ENCODE data around the gene ADGRV1.

The ADGRV1 gene

GRCh38 chr5:90874066-90874465 lies 315.5 kb downstream of the ADGRV1 start:
- H3F3A ChIP-seq (ENCODE audit: insufficient read depth), result no peaks in the 10 kb centered on the region
- no peak overlapping the region for H3K9ac ChIP-seq (ENCODE audit: low read length)
- H3K79me2 ChIP-seq (ENCODE audit: insufficient read depth, low read length), result no peaks in the 10 kb centered on the region
- H3K9me2 ChIP-seq (replicated peaks; ENCODE audit: insufficient read depth, low read length), result no peaks in the 10 kb centered on the region
- H3K27me3 ChIP-seq (ENCODE audit: low read length), result no peaks in the 10 kb centered on the region
- H3K9me3 ChIP-seq (ENCODE audit: insufficient read depth, low read length), result no peaks in the 10 kb centered on the region
- no peak overlapping the region for H3K4me3 ChIP-seq (ENCODE audit: insufficient read depth, low read length, poor library complexity, severe bottlenecking)
- H4K20me1 ChIP-seq (ENCODE audit: low read depth, low read length), result no peaks in the 10 kb centered on the region
- no peak overlapping the region for H3K4me2 ChIP-seq (ENCODE audit: low read depth, low read length, poor library complexity, severe bottlenecking)
- H3K36me3 ChIP-seq (ENCODE audit: low read length), result no peaks in the 10 kb centered on the region
- no peak for TF ChIP-seq CTCF (IDR thresholded peaks at IDR 0.05; ENCODE audit: insufficient read depth, low read length, poor library complexity, severe bottlenecking)
- TF ChIP-seq EZH2phosphoT487 (conservative IDR thresholded peaks at IDR 0.05; ENCODE audit: low read length), result no peak
- no peak overlapping the region for H3K27ac ChIP-seq (ENCODE audit: low read depth, low read length)
- H2AFZ ChIP-seq (ENCODE audit: low read depth, low read length, severe bottlenecking), result no peak overlapping the region

GRCh38 chr5:90875456-90875855 lies 316.9 kb downstream of the ADGRV1 start:
- no peak overlapping the region for H3K4me2 ChIP-seq (ENCODE audit: low read depth, low read length, poor library complexity, severe bottlenecking)
- H3F3A ChIP-seq (ENCODE audit: insufficient read depth), result no peaks in the 10 kb centered on the region
- H3K36me3 ChIP-seq (ENCODE audit: low read length), result no peaks in the 10 kb centered on the region
- H3K9me2 ChIP-seq (replicated peaks; ENCODE audit: insufficient read depth, low read length), result no peaks in the 10 kb centered on the region
- H3K27me3 ChIP-seq (ENCODE audit: low read length), result no peaks in the 10 kb centered on the region
- no peak overlapping the region for H3K27ac ChIP-seq (ENCODE audit: low read depth, low read length)
- no peaks in the 10 kb centered on the region for H3K79me2 ChIP-seq (ENCODE audit: insufficient read depth, low read length)
- no peak overlapping the region for H2AFZ ChIP-seq (ENCODE audit: low read depth, low read length, severe bottlenecking)
- no peaks in the 10 kb centered on the region for H4K20me1 ChIP-seq (ENCODE audit: low read depth, low read length)
- H3K4me3 ChIP-seq (ENCODE audit: insufficient read depth, low read length, poor library complexity, severe bottlenecking), result no peak overlapping the region
- no peaks in the 10 kb centered on the region for H3K9me3 ChIP-seq (ENCODE audit: insufficient read depth, low read length)
- H3K9ac ChIP-seq (ENCODE audit: low read length), result no peak overlapping the region
- TF ChIP-seq EZH2phosphoT487 (conservative IDR thresholded peaks at IDR 0.05; ENCODE audit: low read length), result no peak
- TF ChIP-seq CTCF (IDR thresholded peaks at IDR 0.05; ENCODE audit: insufficient read depth, low read length, poor library complexity, severe bottlenecking), result no peak

- Histone ChIP-seq H3K4me2 (ENCODE audit: low read depth, low read length, poor library complexity, severe bottlenecking) (no peak overlapping the region), H3K79me2 (ENCODE audit: insufficient read depth, low read length) (no peaks in the 10 kb centered on the region), H3K4me3 (ENCODE audit: insufficient read depth, low read length, poor library complexity, severe bottlenecking) (no peak overlapping the region), H2AFZ (ENCODE audit: low read depth, low read length, severe bottlenecking) (no peak overlapping the region), H3K27me3 (ENCODE audit: low read length) (no peaks in the 10 kb centered on the region), H3K9me3 (ENCODE audit: insufficient read depth, low read length) (no peaks in the 10 kb centered on the region), H3K27ac (ENCODE audit: low read depth, low read length) (no peak overlapping the region), H3K9ac (ENCODE audit: low read length) (no peak overlapping the region), H3K36me3 (ENCODE audit: low read length) (no peaks in the 10 kb centered on the region), H3K9me2 (replicated peaks; ENCODE audit: insufficient read depth, low read length) (no peaks in the 10 kb centered on the region), H4K20me1 (ENCODE audit: low read depth, low read length) (no peaks in the 10 kb centered on the region), H3F3A (ENCODE audit: insufficient read depth) (no peaks in the 10 kb centered on the region)
- TF ChIP-seq EZH2phosphoT487 (conservative IDR thresholded peaks at IDR 0.05; ENCODE audit: low read length) (no peak), CTCF (IDR thresholded peaks at IDR 0.05; ENCODE audit: insufficient read depth, low read length, poor library complexity, severe bottlenecking) (no peak)
Measured at GRCh38 chr5:90876366-90876765, 317.8 kb downstream of the ADGRV1 start.

Measured in SU-DHL-6 (cell line).